ENCODE data around the gene PRR12.

The PRR12 gene

DNA sequence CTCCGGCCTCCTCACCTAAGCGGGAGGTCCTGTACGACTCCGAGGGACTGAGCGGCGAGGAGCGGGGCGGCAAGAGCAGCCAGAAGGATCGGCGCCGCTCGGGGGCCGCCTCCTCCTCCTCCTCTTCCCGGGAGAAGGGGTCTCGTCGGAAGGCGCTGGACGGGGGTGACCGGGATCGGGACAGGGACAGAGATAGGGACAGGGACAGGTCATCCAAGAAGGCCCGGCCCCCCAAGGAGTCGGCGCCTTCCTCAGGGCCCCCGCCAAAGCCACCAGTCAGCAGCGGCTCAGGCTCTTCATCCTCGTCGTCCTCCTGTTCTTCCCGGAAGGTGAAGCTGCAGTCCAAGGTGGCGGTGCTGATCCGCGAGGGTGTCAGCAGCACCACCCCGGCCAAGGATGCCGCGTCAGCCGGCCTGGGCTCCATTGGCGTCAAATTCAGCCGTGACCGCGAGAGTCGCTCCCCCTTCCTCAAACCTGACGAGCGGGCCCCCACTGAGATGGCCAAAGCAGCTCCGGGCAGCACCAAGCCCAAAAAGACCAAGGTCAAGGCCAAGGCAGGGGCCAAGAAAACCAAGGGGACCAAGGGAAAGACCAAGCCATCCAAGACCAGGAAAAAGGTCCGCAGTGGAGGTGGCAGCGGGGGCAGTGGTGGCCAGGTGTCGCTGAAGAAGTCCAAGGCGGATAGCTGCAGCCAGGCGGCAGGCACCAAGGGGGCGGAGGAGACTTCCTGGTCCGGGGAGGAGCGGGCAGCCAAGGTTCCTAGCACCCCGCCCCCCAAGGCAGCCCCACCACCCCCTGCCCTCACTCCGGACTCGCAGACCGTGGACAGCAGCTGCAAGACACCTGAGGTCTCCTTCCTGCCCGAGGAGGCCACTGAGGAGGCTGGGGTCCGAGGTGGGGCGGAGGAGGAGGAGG, 61.8 kb downstream of the PRR12 start:
- peak; percentile 33 for DNase-seq (ENCODE audit: low spot score)
- in situ Hi-C loops (cut with MboI; ENCODE audit: low pct_unique_long_range_greater_than_20kb, low sequenced_read_pairs, unreplicated experiment): no loop called here
- TF ChIP-seq, protein P1, sequence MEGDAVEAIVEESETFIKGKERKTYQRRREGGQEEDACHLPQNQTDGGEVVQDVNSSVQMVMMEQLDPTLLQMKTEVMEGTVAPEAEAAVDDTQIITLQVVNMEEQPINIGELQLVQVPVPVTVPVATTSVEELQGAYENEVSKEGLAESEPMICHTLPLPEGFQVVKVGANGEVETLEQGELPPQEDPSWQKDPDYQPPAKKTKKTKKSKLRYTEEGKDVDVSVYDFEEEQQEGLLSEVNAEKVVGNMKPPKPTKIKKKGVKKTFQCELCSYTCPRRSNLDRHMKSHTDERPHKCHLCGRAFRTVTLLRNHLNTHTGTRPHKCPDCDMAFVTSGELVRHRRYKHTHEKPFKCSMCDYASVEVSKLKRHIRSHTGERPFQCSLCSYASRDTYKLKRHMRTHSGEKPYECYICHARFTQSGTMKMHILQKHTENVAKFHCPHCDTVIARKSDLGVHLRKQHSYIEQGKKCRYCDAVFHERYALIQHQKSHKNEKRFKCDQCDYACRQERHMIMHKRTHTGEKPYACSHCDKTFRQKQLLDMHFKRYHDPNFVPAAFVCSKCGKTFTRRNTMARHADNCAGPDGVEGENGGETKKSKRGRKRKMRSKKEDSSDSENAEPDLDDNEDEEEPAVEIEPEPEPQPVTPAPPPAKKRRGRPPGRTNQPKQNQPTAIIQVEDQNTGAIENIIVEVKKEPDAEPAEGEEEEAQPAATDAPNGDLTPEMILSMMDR (IDR thresholded peaks at IDR 0.05; ENCODE audit: extremely low read depth, insufficient read depth, missing control alignments): no peak

DNA sequence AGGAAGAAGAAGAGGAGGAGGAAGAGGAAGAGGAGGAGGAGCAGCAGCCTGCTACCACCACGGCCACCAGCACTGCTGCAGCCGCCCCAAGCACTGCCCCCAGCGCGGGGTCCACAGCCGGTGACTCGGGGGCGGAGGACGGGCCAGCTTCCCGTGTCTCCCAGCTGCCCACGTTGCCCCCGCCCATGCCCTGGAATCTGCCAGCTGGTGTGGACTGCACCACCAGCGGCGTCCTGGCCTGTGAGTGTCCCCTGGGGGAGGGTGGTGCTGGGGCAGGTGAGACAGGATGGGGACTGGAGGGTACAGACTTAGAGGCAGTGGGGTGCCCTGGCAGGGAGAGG, 62.5 kb downstream of the PRR12 start:
- in situ Hi-C loops (cut with MboI; ENCODE audit: low pct_unique_long_range_greater_than_20kb, low sequenced_read_pairs, unreplicated experiment): no loop called here
- peak; percentile 23 for DNase-seq (ENCODE audit: low spot score)
- TF ChIP-seq, protein P1 (IDR thresholded peaks at IDR 0.05; ENCODE audit: extremely low read depth, insufficient read depth, missing control alignments): no peak

GRCh38 chr19:49654581-49654980, 63.6 kb downstream of the PRR12 start:
- no peak for DNase-seq (ENCODE audit: low spot score)
- in situ Hi-C loops (cut with MboI; ENCODE audit: low pct_unique_long_range_greater_than_20kb, low sequenced_read_pairs, unreplicated experiment): no loop called here
- TF ChIP-seq, protein P1 (IDR thresholded peaks at IDR 0.05; ENCODE audit: extremely low read depth, insufficient read depth, missing control alignments): no peak

DNA sequence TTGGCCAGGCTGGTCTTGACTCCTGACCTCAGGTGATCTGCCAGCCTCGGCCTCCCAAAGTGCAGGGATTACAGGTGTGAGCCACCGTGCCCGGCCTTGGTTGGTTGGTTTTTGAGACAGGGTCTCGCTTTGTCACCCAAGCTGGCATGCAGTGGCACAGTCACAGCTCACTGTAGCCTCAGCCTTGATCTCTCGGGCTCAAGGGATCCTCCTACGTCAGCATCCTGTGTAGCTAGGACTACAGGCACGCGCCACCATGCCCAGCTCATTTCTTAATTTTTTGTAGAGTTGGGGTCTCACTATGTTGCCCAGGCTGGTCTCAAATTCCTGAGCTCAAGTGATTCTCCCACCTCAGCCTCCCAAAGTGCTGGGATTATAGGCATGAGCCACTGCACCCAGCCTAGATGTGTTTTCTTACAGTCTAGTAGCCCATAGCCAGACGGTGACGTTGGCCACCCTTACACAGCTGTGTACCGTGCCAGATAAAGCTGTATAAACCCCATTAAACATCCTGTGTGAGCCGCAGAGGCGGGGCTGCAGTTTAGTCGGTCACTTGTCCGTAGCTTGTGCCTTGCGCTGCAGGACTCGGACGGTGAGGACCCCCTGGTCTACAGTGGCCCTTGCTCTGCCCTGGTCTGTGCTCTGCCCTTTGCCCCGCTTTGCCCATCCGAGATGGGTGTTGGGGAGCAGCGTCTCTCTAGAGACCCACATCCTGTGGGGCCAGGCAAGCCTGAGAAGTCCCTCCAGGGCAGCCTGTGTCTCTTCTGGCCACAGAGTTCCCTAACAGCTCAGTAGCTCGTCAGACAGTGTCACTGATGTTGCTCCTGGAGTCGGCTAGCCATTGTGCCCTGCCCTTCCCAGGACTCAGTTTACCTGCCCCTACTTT, 64.8 kb downstream of the PRR12 start:
- TF ChIP-seq, protein P1 (IDR thresholded peaks at IDR 0.05; ENCODE audit: extremely low read depth, insufficient read depth, missing control alignments): no peak
- no peak for DNase-seq (ENCODE audit: low spot score)
- in situ Hi-C loops (cut with MboI; ENCODE audit: low pct_unique_long_range_greater_than_20kb, low sequenced_read_pairs, unreplicated experiment): no loop called here

GRCh38 chr19:49656456-49657109, 65.6 kb downstream of the PRR12 start:
- in situ Hi-C loops (cut with MboI; ENCODE audit: low pct_unique_long_range_greater_than_20kb, low sequenced_read_pairs, unreplicated experiment): no loop called here
- TF ChIP-seq, protein P1 (IDR thresholded peaks at IDR 0.05; ENCODE audit: extremely low read depth, insufficient read depth, missing control alignments): no peak
- DNase-seq (ENCODE audit: low spot score): peak; percentile 26

DNA sequence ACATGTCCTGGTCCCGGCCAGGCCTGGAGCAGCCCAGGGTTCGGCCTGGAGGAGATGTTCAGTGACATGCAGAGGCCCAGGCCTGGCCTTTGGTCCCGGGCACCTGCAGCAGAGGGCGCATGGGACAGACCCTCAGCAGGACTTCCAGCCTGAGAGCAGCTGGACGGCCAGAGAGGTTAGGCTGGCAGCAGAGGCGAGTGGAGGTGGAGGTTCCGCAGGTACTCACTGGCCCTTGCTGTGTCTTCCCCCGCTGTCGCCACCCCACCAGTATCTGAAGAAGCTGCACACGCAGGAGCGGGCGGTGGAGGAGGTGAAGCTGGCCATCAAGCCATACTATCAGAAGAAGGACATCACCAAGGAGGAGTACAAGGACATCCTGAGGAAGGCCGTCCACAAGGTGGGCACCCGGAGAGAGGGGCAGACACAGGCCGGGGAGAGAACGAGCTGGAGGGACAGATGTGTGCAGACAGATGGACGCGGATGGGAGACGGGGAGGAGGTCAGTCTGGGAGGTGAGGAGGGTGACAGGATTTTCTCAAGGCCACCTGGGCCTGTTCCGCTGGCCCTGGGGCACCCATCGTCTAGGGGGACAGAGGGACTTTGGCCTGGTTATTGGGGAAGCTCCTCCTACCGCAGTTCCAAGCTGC, 66.6 kb downstream of the PRR12 start:
- no peak for DNase-seq (ENCODE audit: low spot score)
- in situ Hi-C loops (cut with MboI; ENCODE audit: low pct_unique_long_range_greater_than_20kb, low sequenced_read_pairs, unreplicated experiment): no loop called here
- TF ChIP-seq, protein P1 (IDR thresholded peaks at IDR 0.05; ENCODE audit: extremely low read depth, insufficient read depth, missing control alignments): no peak

Measured in GM13977 (cell line).